GM12891 (cell line): ENCODE results near the gene RGS17.

Experiments used
- DNase-seq: peaks from one replicate; pipeline ENCODE4 v3.0.0; 2011; ENCODE audit warnings: low spot score; ENCODE audit not compliant: insufficient read length
- FAIRE-seq: peaks from 2 replicates; lab custom pipeline; 2011; peaks lifted over from hg19 to GRCh38; lab: Jason Lieb, UNC
- PAX5 ChIP-seq: IDR thresholded peaks from 2 replicates; pipeline ENCODE4 v1.6.1; 2011; ENCODE audit warnings: low read length, moderate library complexity, mild to moderate bottlenecking; ENCODE audit not compliant: insufficient read depth, severe bottlenecking
- POLR2A ChIP-seq: IDR thresholded peaks from 2 replicates; pipeline ENCODE4 v1.6.1; 2011; ENCODE audit warnings: low read depth, low read length, control low read depth
- POLR2AphosphoS5 ChIP-seq: IDR thresholded peaks from 2 replicates; pipeline ENCODE4 v1.6.1; 2011; ENCODE audit warnings: low read depth, low read length, control low read depth
- POU2F2 ChIP-seq: IDR thresholded peaks from 2 replicates; pipeline ENCODE4 v1.6.1; 2011; ENCODE audit warnings: low read depth, mild to moderate bottlenecking, control low read depth, low read length, moderate library complexity
- SPI1 ChIP-seq: IDR thresholded peaks from 2 replicates; pipeline ENCODE4 v1.6.1; 2011; ENCODE audit warnings: low read depth, low read length, control low read depth
- TAF1 ChIP-seq: IDR thresholded peaks from 2 replicates; pipeline ENCODE4 v1.6.1; 2011; ENCODE audit warnings: low read depth, low read length, control low read depth

RGS17 gene

DNA sequence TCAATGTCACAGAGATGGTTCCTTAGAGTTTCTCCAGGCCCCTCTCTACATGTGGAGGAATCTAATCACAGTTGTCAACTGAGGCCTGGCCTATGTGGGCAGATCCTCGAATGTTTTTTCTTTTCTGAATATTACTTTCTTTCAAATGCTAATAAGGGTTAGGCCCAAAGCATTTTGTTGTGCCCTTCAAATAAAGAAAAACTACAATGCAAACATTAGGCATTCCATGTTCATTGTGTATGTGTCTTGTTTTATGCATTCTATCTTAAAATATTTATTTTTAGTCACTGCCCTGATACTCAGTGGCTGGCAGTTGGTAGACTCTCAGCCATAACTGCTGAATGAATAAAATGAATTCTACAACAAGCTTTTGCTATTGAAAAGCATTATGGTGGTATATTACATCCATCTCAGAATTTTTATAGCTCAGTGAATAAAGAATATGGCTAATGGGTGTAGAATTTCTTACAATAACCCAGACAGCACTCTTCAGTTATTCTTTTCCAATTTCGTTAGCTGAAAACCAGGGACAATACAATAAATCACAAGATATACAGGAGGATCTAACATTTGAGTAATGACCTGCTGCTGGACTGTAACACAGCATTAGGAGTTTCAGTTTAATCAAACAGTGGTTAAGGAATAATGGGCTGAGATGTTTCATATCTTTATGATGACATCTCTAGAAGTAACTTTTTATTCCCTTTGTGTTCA is 28.3 kb downstream of the RGS17 start:
- DNase-seq (no peak), FAIRE-seq (no peak)
- TF ChIP-seq POLR2A (no peak), SPI1 (no peak), PAX5 (no peak), POLR2AphosphoS5 (no peak), TAF1 (no peak), POU2F2 (no peak)

DNA sequence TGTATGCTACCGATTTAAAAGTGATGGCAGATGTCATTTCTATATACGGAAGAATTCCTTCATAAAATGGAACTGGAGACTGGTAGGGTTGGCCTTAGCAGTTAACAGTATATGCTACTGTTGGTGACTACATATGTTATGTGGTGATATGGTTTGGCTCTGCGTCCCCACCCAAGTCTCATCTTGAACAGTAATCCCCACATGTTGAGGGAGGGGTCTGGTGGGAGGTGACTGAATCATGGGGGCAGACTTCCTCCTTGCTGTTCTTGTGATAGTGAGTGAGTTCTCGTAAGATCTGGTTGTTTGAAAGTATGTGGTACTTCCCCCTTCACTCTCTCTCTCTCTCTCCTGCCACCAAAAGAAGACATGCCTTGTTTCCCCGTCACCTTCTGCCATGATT is 29.6 kb downstream of the RGS17 start:
- DNase-seq (no peak), FAIRE-seq (no peak)
- TF ChIP-seq PAX5: no peak
- TF ChIP-seq SPI1: no peak
- TF ChIP-seq POLR2A: no peak
- no peak for TF ChIP-seq TAF1

DNA sequence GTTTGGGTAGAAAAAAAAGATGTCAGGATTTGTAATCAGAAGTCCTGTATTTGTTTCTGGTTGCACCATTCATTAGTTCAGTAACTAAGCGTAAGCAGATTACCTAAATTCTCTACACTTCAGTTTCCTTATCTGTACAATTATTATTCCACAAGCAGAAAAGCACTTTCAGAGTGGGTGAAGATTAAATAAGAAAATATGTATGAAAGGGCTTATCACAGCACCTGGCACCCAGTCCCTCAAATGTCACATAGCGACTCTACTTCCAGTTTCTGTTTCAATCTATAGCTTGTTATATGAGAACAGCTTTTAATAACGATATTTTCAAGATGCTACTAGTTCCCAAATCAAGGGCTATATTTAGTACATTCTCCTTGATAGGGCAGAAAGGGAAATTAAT is 31.4 kb downstream of the RGS17 start:
- FAIRE-seq (no peak), DNase-seq (no peak)
- TF ChIP-seq PAX5: no peak
- TF ChIP-seq POLR2A: no peak
- TF ChIP-seq TAF1: no peak
- no peak for TF ChIP-seq POLR2AphosphoS5
- no peak for TF ChIP-seq SPI1
- TF ChIP-seq POU2F2: no peak

DNA sequence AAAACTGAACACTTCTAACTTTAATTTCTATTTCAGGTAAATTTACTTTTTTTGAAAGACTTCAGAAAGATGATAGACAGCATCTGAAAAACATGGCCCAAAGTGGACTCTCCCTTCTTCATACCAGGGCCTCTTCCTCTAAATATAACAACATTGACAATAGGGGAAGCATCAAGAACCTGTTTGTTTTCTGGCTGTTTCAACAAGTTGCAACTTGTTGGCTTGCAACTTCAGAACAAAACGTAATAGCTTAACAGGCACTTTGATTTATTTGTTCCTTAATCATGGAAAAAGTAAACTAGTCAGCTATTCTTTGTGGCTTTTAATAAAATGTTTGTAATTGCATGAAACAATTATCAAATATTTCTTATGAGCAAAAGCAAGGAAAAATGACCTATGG is 34.3 kb downstream of the RGS17 start:
- FAIRE-seq (no peak), DNase-seq (no peak)
- TF ChIP-seq POLR2A (no peak), POU2F2 (no peak), PAX5 (no peak), TAF1 (no peak), SPI1 (no peak), POLR2AphosphoS5 (no peak)

DNA sequence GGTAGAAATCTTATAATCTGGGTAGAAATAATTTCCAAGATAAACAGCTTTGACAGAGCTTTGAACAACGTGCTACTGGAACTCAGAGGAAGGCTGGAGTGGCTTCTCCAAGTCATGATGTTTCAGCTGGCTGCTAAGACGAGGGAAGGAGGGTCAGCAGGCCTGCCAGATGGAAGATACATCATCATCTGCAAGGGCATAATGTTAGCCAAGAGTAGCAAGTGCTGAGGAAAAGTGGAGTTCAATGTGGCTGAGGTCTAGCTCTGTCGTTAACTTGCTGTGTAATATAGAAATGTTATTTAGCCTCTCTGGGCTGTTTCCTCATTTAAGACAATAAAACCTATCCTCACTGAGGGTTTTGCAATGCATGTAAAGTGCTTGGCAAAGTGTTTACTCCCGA is 35.1 kb downstream of the RGS17 start:
- TF ChIP-seq POLR2AphosphoS5 (no peak), POLR2A (no peak), PAX5 (no peak), POU2F2 (no peak), SPI1 (no peak), TAF1 (no peak)
- no peak for FAIRE-seq
- DNase-seq: no peak

DNA sequence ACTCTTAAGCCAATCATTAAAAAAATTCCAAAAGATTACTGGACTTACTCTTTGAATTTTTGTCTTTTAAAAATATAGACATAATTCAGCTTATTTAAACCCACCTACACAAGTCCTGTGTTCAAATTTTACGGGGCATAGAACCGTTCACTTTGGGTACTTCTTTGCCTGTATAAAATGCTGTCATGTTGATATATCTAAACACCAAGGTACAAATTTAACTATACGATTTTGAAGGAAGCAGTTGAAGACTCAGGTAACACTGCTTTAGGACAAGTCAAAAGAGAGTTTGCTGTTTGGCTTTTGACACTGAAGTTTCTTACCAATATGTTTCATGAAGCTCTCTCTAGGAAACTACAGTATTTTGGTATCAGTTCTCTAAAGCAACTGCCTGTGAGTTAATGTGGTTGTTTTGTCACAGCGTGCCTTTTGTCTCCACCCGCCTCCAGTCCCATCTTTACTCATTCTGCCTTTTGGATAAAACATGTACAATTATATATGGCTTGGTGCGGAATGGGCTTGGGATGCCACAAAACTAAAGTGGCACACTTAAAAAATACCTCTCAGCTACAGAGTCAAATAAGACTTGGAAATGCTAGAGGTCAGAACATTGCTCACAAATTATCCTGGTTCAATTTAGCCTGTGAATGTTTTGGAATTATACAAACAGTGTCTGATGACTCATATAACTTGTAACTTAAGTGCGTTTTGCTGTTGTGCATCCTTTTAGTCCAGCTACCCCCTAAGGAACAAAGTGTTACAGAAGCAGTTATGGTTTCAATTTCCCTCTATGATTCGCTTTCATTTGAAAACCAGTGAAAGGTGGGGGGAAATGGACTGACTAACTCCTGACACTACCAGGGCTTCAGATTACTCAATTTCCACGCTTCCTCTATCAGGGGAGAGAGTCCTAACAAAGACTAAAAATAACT is 38.7 kb downstream of the RGS17 start:
- DNase-seq: no peak
- no peak for TF ChIP-seq POLR2A
- TF ChIP-seq SPI1: peak; percentile 95
- FAIRE-seq: peak; percentile 38

DNA sequence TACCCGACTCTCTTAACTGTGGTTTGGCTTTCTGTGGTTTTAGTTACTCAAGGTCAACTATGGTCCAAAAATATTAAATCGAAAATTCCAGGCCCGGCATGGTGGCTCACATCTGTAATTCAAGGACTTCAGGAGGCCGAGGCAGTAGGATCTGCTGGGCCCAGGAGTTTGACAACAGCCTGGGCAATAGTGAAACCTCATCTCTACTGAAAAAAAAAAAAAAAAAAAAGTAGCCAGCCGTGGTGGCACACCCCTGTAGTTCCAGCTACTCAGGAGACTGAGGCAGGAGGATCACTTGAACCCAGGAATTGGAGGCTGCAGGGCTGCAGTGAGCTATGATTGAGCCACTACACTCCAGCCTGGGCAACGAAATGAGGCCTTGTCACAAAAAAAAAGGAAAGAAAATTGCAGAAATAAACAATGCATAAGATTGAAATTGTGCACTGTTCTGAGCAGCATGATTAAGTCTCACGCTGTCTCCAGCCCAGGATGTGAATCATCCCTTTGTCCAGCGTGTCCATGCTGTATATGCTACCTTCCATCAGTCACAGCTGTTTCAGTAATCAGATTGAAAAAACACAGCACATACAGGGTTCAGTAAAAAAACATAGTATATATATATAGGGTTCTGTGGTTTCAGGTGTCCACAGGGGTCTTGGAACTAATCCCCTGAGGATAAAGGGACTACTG is 40.7 kb downstream of the RGS17 start:
- peak; percentile 33 for FAIRE-seq
- TF ChIP-seq POLR2AphosphoS5 (no peak), POLR2A (no peak), SPI1 (no peak), POU2F2 (no peak), TAF1 (no peak), PAX5 (no peak)
- no peak for DNase-seq

DNA sequence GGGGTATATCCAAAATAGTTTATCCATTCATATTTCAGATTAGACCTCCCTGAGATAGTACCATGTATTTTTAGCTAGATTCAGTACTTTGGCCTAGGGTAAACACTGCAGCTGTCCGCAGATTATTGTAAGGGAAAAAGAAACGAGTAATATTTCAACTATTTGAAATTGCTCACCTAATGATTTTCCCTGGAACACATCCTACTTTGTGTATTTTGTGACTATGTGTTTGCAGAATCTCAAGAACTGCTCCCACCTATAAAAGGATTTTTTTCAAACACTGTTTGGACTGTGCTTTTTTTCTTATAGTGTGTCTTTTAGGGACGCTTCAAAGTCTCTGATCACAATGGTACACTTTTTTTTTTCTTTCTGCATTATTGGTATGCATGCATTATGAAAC is 42.3 kb downstream of the RGS17 start:
- TF ChIP-seq POLR2A (no peak), POLR2AphosphoS5 (no peak), SPI1 (no peak), POU2F2 (no peak), TAF1 (no peak), PAX5 (no peak)
- DNase-seq (no peak), FAIRE-seq (no peak)

DNA sequence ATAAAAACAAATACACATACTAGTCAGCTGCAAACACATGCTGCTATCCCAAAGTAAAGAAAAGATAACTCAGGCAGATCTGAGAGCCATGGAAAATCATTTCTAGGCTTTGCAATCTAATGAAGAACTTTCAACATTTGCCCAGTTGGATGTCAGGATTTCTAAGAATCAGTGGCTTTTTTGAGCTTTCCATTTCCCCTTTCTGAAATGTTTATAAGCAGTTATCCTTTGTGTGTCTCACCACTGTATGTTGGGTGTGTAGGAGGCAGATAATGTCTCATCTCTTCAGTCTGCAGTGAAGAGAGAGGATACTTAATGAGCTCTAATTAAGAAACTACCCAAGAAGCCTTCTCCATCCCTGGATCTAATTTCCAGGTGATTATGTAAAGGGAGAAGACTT is 43.6 kb downstream of the RGS17 start:
- no peak for DNase-seq
- no peak for TF ChIP-seq SPI1
- no peak for TF ChIP-seq PAX5
- no peak for TF ChIP-seq POLR2A
- TF ChIP-seq POU2F2: no peak
- no peak for TF ChIP-seq POLR2AphosphoS5
- TF ChIP-seq TAF1: no peak
- no peak for FAIRE-seq
